ENCODE measurements around the gene SDC1. TPM values are rescaled to one million over a fixed set of nuclear protein-coding genes. Genes with fewer than 3 reads are reported as not detected.

SDC1 gene
- polyA plus RNA-seq, 1 experiment: 42.0 TPM

- ChIA-PET POLR2A (interaction anchor here (0.6 kb wide), 1 partner anchor 14 kb away, joined by 3 read pairs; no protein-coding TSS in a partner anchor), CTCF (interaction anchor here (0.6 kb wide), 1 partner anchor 38 kb away, joined by 3 read pairs; no protein-coding TSS in a partner anchor)
- no peak for TF ChIP-seq CTCF (IDR thresholded peaks at IDR 0.05; ENCODE audit: insufficient read depth, low read depth, low read length)
- Histone ChIP-seq H3K27me3 (ENCODE audit: control insufficient read depth, insufficient read depth, low read length) (no peaks in the 10 kb centered on the region), H3K36me3 (ENCODE audit: control insufficient read depth, insufficient read depth, low read length) (peaks cover 1% of the 10 kb centered on the region), H3K4me3 (ENCODE audit: low read depth, low read length) (no peak overlapping the region)
- no peak for DNase-seq (ENCODE audit: low read depth)
These were observed 8.6 kb downstream of the SDC1 start for GRCh38 chr2:20216130-20217025.

- H3K27me3 ChIP-seq (ENCODE audit: control insufficient read depth, insufficient read depth, low read length): no peaks in the 10 kb centered on the region
- DNase-seq (ENCODE audit: low read depth): no peak
- no peak overlapping the region for H3K4me3 ChIP-seq (ENCODE audit: low read depth, low read length)
- ChIA-PET POLR2A (no interaction called here), CTCF (interaction anchor here (0.6 kb wide), 1 partner anchor 37 kb away, joined by 3 read pairs; no protein-coding TSS in a partner anchor)
- TF ChIP-seq CTCF (IDR thresholded peaks at IDR 0.05; ENCODE audit: insufficient read depth, low read depth, low read length): no peak
- H3K36me3 ChIP-seq (ENCODE audit: control insufficient read depth, insufficient read depth, low read length): peaks cover 1% of the 10 kb centered on the region
These were observed 9.5 kb downstream of the SDC1 start for GRCh38 chr2:20215183-20216040.

- CTCF ChIA-PET: interaction anchor here (1.0 kb wide), 1 partner anchor 11 kb away, joined by 3 read pairs; the partner anchor contains the start of gene SDC1
- POLR2A ChIA-PET: no interaction called here
These were observed 10.3 kb downstream of the SDC1 start for GRCh38 chr2:20214566-20215182.

GRCh38 chr2:20213651-20214565 lies 11.0 kb downstream of the SDC1 start:
- Histone ChIP-seq H3K27me3 (ENCODE audit: control insufficient read depth, insufficient read depth, low read length) (no peaks in the 10 kb centered on the region), H3K36me3 (ENCODE audit: control insufficient read depth, insufficient read depth, low read length) (no peaks in the 10 kb centered on the region; the same call in none of the 2 replicates), H3K4me3 (ENCODE audit: low read depth, low read length) (no peak overlapping the region)
- no peak for TF ChIP-seq CTCF (IDR thresholded peaks at IDR 0.05; ENCODE audit: insufficient read depth, low read depth, low read length)
- ChIA-PET CTCF (interaction anchor here (0.7 to 1.0 kb wide), 2 partner anchors 11 to 13 kb away, joined by 3 read pairs; partner anchors contain the start of gene SDC1), POLR2A (no interaction called here)
- no peak for DNase-seq (ENCODE audit: low read depth)

More at GRCh38 chr2:20214566-20215182, 10.3 kb downstream of the SDC1 start:
- peaks cover 1% of the 10 kb centered on the region for H3K36me3 ChIP-seq (ENCODE audit: control insufficient read depth, insufficient read depth, low read length)
- no peak for TF ChIP-seq CTCF (IDR thresholded peaks at IDR 0.05; ENCODE audit: insufficient read depth, low read depth, low read length)
- no peaks in the 10 kb centered on the region for H3K27me3 ChIP-seq (ENCODE audit: control insufficient read depth, insufficient read depth, low read length)
- no peak for DNase-seq (ENCODE audit: low read depth)
- no peak overlapping the region for H3K4me3 ChIP-seq (ENCODE audit: low read depth, low read length)
